Esophagus squamous epithelium (tissue), 4 donors: Measurements from ENCODE around the gene KRABD2.

Experiments
- CTCF ChIP-seq, 6 experiments: fragments of 450-650 bp in 4 of 6; fragments of 200-600 bp in 2 of 6; sonication (generic) in 2 of 6; IDR thresholded peaks; one replicate each; pipeline ENCODE4 v1.5.1; 2016 to 2019; ENCODE audit warnings: antibody characterized with exemption in 6 of 6, mild to moderate bottlenecking in 4 of 6, moderate library complexity in 4 of 6
- POLR2A ChIP-seq, 4 donors: fragments of 450-650 bp; IDR thresholded peaks; one replicate each; pipeline ENCODE4 v1.6.1; 2017; ENCODE audit warnings: antibody characterized with exemption in 4 of 4, mild to moderate bottlenecking in 4 of 4, moderate library complexity in 3 of 4

GRCh38 chr17:8380049-8380448, 3.5 kb upstream of the KRABD2 start:
- TF ChIP-seq CTCF (IDR thresholded peaks at IDR 0.05) (no peak), POLR2A (IDR thresholded peaks at IDR 0.05) (no peak)
